Neural cell (in vitro differentiated cells): ENCODE measurements around the gene ARHGEF40. TPM values are rescaled to one million over a fixed set of nuclear protein-coding genes. Genes with fewer than 3 reads are reported as not detected.

Experiments used
- H2AFZ ChIP-seq: fragments of 200-600, 300-800 bp; sonication (generic), shearing (Covaris generic); 2 replicates; pipeline ENCODE4 v1.6.0; 2014; ENCODE audit warnings: low read depth, mild to moderate bottlenecking, antibody characterized with exemption, low read length, moderate library complexity
- H3F3A ChIP-seq: fragments of 200-600 bp; shearing (Covaris generic); 2 replicates; pipeline ENCODE4 v1.6.1; 2016; ENCODE audit warnings: mild to moderate bottlenecking, moderate library complexity, mixed read lengths, antibody characterized with exemption, low read length; ENCODE audit not compliant: insufficient read depth, poor library complexity, severe bottlenecking
- H3K27ac ChIP-seq: fragments of 200-600, 300-800 bp; sonication (generic), shearing (Covaris generic); 2 replicates; pipeline ENCODE4 v1.5.1; 2014; ENCODE audit warnings: mild to moderate bottlenecking, low read length, moderate library complexity
- H3K27me3 ChIP-seq: fragments of 300-800, 200-600 bp; sonication (generic), shearing (Covaris generic); 2 replicates; pipeline ENCODE4 v1.6.0; 2014; ENCODE audit warnings: mild to moderate bottlenecking, low read depth, low read length, moderate library complexity; ENCODE audit not compliant: insufficient read depth
- H3K36me3 ChIP-seq: fragments of 300-800, 200-600 bp; sonication (generic), shearing (Covaris generic); 2 replicates; pipeline ENCODE4 v1.5.1; 2014; ENCODE audit warnings: mild to moderate bottlenecking, antibody characterized with exemption, low read length, moderate library complexity; ENCODE audit not compliant: insufficient read depth
- H3K4me2 ChIP-seq: fragments of 300-800, 200-600 bp; sonication (generic), shearing (Covaris generic); 2 replicates; pipeline ENCODE4 v1.6.0; 2014; ENCODE audit warnings: mild to moderate bottlenecking, low read length
- H3K4me3 ChIP-seq: fragments of 300-800, 200-600 bp; sonication (generic), shearing (Covaris generic); 2 replicates; pipeline ENCODE4 v1.5.1; 2014; ENCODE audit warnings: mild to moderate bottlenecking, low read length, moderate library complexity
- H3K79me2 ChIP-seq: fragments of 200-600 bp; shearing (Covaris generic); replicated peaks from 2 replicates; pipeline ENCODE4 v1.6.0; 2014; ENCODE audit warnings: mild to moderate bottlenecking, low read length, moderate library complexity; ENCODE audit not compliant: insufficient read depth
- H3K9ac ChIP-seq: fragments of 300-800, 200-600 bp; sonication (generic), shearing (Covaris generic); 2 replicates; pipeline ENCODE4 v1.6.1; 2016; ENCODE audit warnings: mild to moderate bottlenecking, low read length, mixed read lengths
- H3K9me2 ChIP-seq: fragments of 200-600 bp; shearing (Covaris generic); 2 replicates; pipeline ENCODE4 v1.6.1; 2016; ENCODE audit warnings: mild to moderate bottlenecking, low read length, mixed read lengths; ENCODE audit not compliant: insufficient read depth
- H3K9me3 ChIP-seq: fragments of 200-600, 300-800 bp; sonication (generic), shearing (Covaris generic); 2 replicates; pipeline ENCODE4 v1.6.1; 2016; ENCODE audit warnings: mild to moderate bottlenecking, mixed run types, low read length, moderate library complexity, mixed read lengths
- H4K20me1 ChIP-seq: fragments of 200-600 bp; shearing (Covaris generic); 2 replicates; pipeline ENCODE4 v1.6.1; 2016; ENCODE audit warnings: mild to moderate bottlenecking, mixed run types; ENCODE audit not compliant: insufficient read depth
- EP300 ChIP-seq: fragments of 450-650 bp; conservative IDR thresholded peaks from 2 replicates; pipeline ENCODE4 v1.6.1; 2014; ENCODE audit warnings: antibody characterized with exemption, mild to moderate bottlenecking, moderate library complexity; ENCODE audit not compliant: poor library complexity, severe bottlenecking
- EZH2 ChIP-seq: fragments of 200-600, 300-800 bp; shearing (Covaris generic), sonication (generic); IDR thresholded peaks from 2 replicates; pipeline ENCODE4 v1.6.1; 2014; ENCODE audit warnings: antibody characterized with exemption, low read length, borderline replicate concordance, mild to moderate bottlenecking; ENCODE audit not compliant: insufficient read depth, poor library complexity, severe bottlenecking
- MXI1 ChIP-seq: fragments of 450-650 bp; conservative IDR thresholded peaks from 2 replicates; pipeline ENCODE4 v1.6.1; 2014; ENCODE audit warnings: antibody characterized with exemption, mild to moderate bottlenecking; ENCODE audit not compliant: poor library complexity, severe bottlenecking
- POLR2AphosphoS5 ChIP-seq: IDR thresholded peaks from 2 replicates; pipeline ENCODE4 v1.6.1; 2012
- RAD21 ChIP-seq: fragments of 450-650 bp; conservative IDR thresholded peaks from 2 replicates; pipeline ENCODE4 v1.6.1; 2014; ENCODE audit warnings: antibody characterized with exemption, mild to moderate bottlenecking, moderate library complexity
- SMC3 ChIP-seq: fragments of 450-650 bp; conservative IDR thresholded peaks from 2 replicates; pipeline ENCODE4 v1.6.1; 2014; ENCODE audit warnings: antibody characterized with exemption, mild to moderate bottlenecking, moderate library complexity; ENCODE audit not compliant: poor library complexity
- TAF1 ChIP-seq: IDR thresholded peaks from 2 replicates; pipeline ENCODE4 v1.6.1; 2012; ENCODE audit warnings: low read depth
- polyA plus RNA-seq: library from polyadenylated mRNA; depleted of rRNA; stranded (reverse); fragments of >200 nt; gene quantifications from 2 replicates; pipeline ENCODE4 v1.2.3, GENCODE V29; 2014
- TF ChIP-seq, protein P1 (sequence below): IDR thresholded peaks from 2 replicates; pipeline ENCODE4 v1.6.1; 2012; ENCODE audit warnings: borderline replicate concordance
- TF ChIP-seq, protein P2 (sequence below): fragments of 450-650 bp; IDR thresholded peaks from 2 replicates; pipeline ENCODE4 v1.5.1; 2014; ENCODE audit warnings: antibody characterized with exemption, mild to moderate bottlenecking, moderate library complexity; ENCODE audit not compliant: poor library complexity, severe bottlenecking

ARHGEF40 gene
- polyA plus RNA-seq, 1 donor from 2014 or later = 28.9 TPM

DNA sequence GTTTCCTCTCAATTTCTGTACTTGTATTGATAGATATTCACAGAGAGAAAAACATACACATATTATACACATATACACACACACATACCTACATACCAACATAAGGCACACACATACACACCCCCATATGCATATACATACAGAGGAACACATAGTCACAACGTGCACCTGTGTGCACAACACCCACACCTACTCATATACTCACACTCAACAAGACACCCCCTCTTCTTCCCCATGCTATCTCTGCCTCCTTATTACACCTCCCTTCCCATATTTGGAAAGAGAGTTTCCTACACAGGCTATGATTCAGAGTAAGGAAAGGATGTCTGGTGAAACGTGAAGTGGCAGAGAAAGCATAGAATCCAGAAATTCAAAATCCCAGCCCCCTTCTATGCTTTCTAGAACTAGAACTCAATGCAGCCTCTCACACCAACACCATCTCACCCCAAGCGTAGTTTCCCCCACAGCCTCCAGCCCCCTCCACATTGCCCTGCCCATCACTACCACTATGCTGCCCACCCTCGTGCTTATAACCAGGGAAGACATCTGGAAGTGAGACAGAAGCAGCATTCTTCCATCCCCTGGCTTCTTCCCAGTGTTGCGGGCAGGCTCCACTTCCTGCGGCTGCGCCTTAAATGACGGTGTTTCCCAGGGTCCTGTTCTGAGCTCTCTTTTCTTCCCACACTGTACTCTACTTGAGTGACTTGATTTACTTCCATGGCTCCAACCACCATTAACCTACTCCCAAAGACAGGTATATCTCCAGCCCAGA lies 10.1 kb upstream of the ARHGEF40 start:
- no peaks in the 10 kb centered on the region for H3K27me3 ChIP-seq
- H2AFZ ChIP-seq = no peak overlapping the region
- no peak overlapping the region for H3K27ac ChIP-seq

DNA sequence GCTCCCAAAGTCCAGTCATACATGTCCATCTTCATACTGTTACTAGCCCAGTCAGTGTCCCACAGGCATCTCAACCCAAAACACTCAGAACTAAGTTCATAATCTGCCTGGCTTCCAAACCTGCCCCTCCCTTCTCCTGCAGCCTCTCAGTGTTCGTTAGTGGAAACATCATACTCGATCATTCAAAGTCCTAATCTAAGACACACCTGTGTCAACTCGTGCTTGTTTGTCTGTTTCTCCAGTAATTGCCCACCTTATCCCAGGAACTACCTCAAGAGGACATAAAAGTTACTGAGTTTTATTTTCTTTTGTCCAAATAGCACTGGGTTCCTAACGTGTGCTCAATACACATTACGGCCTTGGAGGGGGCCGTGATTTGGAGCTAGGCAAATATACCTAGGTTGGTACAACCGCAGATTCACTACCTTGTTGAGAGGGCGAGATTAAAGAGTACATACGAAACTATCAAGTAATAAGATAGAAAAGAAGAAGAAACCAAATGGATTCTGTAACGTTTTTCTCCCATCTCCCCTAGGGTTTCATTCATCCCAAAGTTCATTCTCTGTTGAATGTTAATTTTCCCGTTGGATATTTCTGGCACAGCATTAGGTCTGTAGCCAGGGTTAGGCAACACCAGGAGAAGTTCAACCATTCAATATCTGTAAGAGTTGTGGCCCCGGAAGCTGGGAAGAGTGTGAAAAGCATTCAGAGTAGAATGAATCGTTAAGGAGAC lies 9.3 kb upstream of the ARHGEF40 start:
- Histone ChIP-seq H3K27me3 (no peaks in the 10 kb centered on the region), H3K4me2 (no peak overlapping the region), H4K20me1 (no peaks in the 10 kb centered on the region), H3K4me3 (no peak overlapping the region), H3F3A (no peaks in the 10 kb centered on the region), H3K9ac (no peak overlapping the region), H3K36me3 (no peaks in the 10 kb centered on the region), H3K9me2 (no peaks in the 10 kb centered on the region), H3K9me3 (no peaks in the 10 kb centered on the region), H3K79me2 (no peaks in the 10 kb centered on the region), H2AFZ (no peak overlapping the region), H3K27ac (no peak overlapping the region)
- no peak for TF ChIP-seq RAD21
- no peak for TF ChIP-seq TAF1
- TF ChIP-seq POLR2AphosphoS5 = no peak
- no peak for TF ChIP-seq MXI1
- no peak for TF ChIP-seq EP300
- TF ChIP-seq, protein P1, sequence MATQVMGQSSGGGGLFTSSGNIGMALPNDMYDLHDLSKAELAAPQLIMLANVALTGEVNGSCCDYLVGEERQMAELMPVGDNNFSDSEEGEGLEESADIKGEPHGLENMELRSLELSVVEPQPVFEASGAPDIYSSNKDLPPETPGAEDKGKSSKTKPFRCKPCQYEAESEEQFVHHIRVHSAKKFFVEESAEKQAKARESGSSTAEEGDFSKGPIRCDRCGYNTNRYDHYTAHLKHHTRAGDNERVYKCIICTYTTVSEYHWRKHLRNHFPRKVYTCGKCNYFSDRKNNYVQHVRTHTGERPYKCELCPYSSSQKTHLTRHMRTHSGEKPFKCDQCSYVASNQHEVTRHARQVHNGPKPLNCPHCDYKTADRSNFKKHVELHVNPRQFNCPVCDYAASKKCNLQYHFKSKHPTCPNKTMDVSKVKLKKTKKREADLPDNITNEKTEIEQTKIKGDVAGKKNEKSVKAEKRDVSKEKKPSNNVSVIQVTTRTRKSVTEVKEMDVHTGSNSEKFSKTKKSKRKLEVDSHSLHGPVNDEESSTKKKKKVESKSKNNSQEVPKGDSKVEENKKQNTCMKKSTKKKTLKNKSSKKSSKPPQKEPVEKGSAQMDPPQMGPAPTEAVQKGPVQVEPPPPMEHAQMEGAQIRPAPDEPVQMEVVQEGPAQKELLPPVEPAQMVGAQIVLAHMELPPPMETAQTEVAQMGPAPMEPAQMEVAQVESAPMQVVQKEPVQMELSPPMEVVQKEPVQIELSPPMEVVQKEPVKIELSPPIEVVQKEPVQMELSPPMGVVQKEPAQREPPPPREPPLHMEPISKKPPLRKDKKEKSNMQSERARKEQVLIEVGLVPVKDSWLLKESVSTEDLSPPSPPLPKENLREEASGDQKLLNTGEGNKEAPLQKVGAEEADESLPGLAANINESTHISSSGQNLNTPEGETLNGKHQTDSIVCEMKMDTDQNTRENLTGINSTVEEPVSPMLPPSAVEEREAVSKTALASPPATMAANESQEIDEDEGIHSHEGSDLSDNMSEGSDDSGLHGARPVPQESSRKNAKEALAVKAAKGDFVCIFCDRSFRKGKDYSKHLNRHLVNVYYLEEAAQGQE = no peak
- no peak for TF ChIP-seq SMC3
- TF ChIP-seq, protein P2, sequence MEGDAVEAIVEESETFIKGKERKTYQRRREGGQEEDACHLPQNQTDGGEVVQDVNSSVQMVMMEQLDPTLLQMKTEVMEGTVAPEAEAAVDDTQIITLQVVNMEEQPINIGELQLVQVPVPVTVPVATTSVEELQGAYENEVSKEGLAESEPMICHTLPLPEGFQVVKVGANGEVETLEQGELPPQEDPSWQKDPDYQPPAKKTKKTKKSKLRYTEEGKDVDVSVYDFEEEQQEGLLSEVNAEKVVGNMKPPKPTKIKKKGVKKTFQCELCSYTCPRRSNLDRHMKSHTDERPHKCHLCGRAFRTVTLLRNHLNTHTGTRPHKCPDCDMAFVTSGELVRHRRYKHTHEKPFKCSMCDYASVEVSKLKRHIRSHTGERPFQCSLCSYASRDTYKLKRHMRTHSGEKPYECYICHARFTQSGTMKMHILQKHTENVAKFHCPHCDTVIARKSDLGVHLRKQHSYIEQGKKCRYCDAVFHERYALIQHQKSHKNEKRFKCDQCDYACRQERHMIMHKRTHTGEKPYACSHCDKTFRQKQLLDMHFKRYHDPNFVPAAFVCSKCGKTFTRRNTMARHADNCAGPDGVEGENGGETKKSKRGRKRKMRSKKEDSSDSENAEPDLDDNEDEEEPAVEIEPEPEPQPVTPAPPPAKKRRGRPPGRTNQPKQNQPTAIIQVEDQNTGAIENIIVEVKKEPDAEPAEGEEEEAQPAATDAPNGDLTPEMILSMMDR = no peak

More for the DNA sequence above, 10.1 kb upstream of the ARHGEF40 start:
- Histone ChIP-seq H3K4me2 (no peak overlapping the region), H3K4me3 (no peak overlapping the region), H3K36me3 (no peaks in the 10 kb centered on the region), H3K9ac (no peak overlapping the region), H3K9me3 (no peaks in the 10 kb centered on the region), H3K79me2 (no peaks in the 10 kb centered on the region), H3F3A (no peaks in the 10 kb centered on the region), H3K9me2 (no peaks in the 10 kb centered on the region), H4K20me1 (no peaks in the 10 kb centered on the region)
- TF ChIP-seq POLR2AphosphoS5 (no peak), RAD21 (no peak), EZH2 (no peak), EP300 (no peak), SMC3 (no peak), TAF1 (no peak), MXI1 (no peak)
- TF ChIP-seq, protein P2 = no peak
- TF ChIP-seq, protein P1 = no peak
